ENCODE data around the gene SOD2.

- no peak for TF ChIP-seq SMC3 (conservative IDR thresholded peaks at IDR 0.05; ENCODE audit: insufficient read depth, low read depth, low read length)
- no peak for TF ChIP-seq ESRRA (IDR thresholded peaks at IDR 0.05; ENCODE audit: borderline replicate concordance, low read depth)
- no peak for TF ChIP-seq EP300 (IDR thresholded peaks at IDR 0.05; ENCODE audit: low read length)
- no peak for TF ChIP-seq RFX1 (IDR thresholded peaks at IDR 0.05)
- TF ChIP-seq AFF4 (CRISPR knock-in tag; IDR thresholded peaks at IDR 0.05) = no peak
- no peak for TF ChIP-seq ARNT (IDR thresholded peaks at IDR 0.05)
- TF ChIP-seq U2AF1 (optimal IDR thresholded peaks at IDR 0.05; ENCODE audit: low read depth, low read length) = no peak
Measured at GRCh38 chr6:159684013-159684304, 9.1 kb downstream of the SOD2 start.
